Right lobe of liver (tissue), 4 donors: ENCODE results near the gene RNF135.

Experiments
- CTCF ChIP-seq, 4 donors: fragments of 200-600 bp in 3 of 4; fragments of 450-650 bp in 1 of 4; IDR thresholded peaks; one replicate each; pipeline versions ENCODE4 v1.5.1 to v1.8.0; 2016 to 2022; ENCODE audit warnings: antibody characterized with exemption in 4 of 4, mild to moderate bottlenecking in 2 of 4
- POLR2A ChIP-seq: fragments of 450-650 bp; IDR thresholded peaks from one replicate; pipeline ENCODE4 v1.6.1; 2017; ENCODE audit warnings: antibody characterized with exemption, mild to moderate bottlenecking
- donor health status: DM: no; HTN: no; CAD: no.
- donor health status: DM: no; HTN: no; CAD: no.
- donor health status: DM: no; HTN: yes; CAD: no.

GRCh38 chr17:30970831-30971567, at the start of gene RNF135:
- TF ChIP-seq CTCF (IDR thresholded peaks at IDR 0.05): peak in 3 of 4 donors; percentile 5 to 29 (median 22)
- peak; percentile 61 for TF ChIP-seq POLR2A
